ENCODE results near the gene CD82.
A peak's percentile ranks its signal among the peaks of the same experiment; 100 is the strongest.
"Not testable (repeated sequence)": the region's sequence is repeated elsewhere in the genome, so short reads cannot be mapped to it uniquely, and the experiment has no call there.

Gene CD82

GRCh38 chr11:44535191-44535980 is 30.1 kb upstream of the CD82 start:
- DNase-seq = no peak

- DNase-seq = no peak
These were observed 28.5 kb upstream of the CD82 start for GRCh38 chr11:44536788-44537516.

GRCh38 chr11:44537679-44538078 is 27.8 kb upstream of the CD82 start:
- no peak for DNase-seq

- DNase-seq = peak; percentile 25
These were observed 26.9 kb upstream of the CD82 start for GRCh38 chr11:44538375-44539054.

- no peak for DNase-seq
These were observed 25.5 kb upstream of the CD82 start for GRCh38 chr11:44539971-44540370.

GRCh38 chr11:44540667-44541066 is 24.8 kb upstream of the CD82 start:
- DNase-seq = no peak

- DNase-seq = no peak
These were observed 23.1 kb upstream of the CD82 start for GRCh38 chr11:44542372-44542771.

GRCh38 chr11:44546984-44547383 is 18.5 kb upstream of the CD82 start:
- not testable (repeated sequence) for DNase-seq

GRCh38 chr11:44547534-44547933 is 17.9 kb upstream of the CD82 start:
- DNase-seq = not testable (repeated sequence)

GRCh38 chr11:44548032-44548695 is 17.3 kb upstream of the CD82 start:
- DNase-seq = no peak

GRCh38 chr11:44548961-44549749 is 16.3 kb upstream of the CD82 start:
- not testable (repeated sequence) for DNase-seq

GRCh38 chr11:44550123-44550522 is 15.3 kb upstream of the CD82 start:
- no peak for DNase-seq

- DNase-seq = no peak
These were observed 13.9 kb upstream of the CD82 start for GRCh38 chr11:44551456-44552139.

- DNase-seq = no peak
These were observed 10.2 kb upstream of the CD82 start for GRCh38 chr11:44555031-44555800.

- no peak for DNase-seq
These were observed 8.6 kb upstream of the CD82 start for GRCh38 chr11:44556735-44557409.

GRCh38 chr11:44557464-44557863 is 8.0 kb upstream of the CD82 start:
- DNase-seq = no peak

GRCh38 chr11:44559207-44559939 is 6.1 kb upstream of the CD82 start:
- DNase-seq = no peak

- not testable (repeated sequence) for DNase-seq
These were observed 5.5 kb upstream of the CD82 start for GRCh38 chr11:44559940-44560300.

- DNase-seq = no peak
These were observed 4.1 kb upstream of the CD82 start for GRCh38 chr11:44561275-44561805.
